ENCODE measurements around the gene ATRNL1. TPM values are rescaled to one million over a fixed set of nuclear protein-coding genes. Genes with fewer than 3 reads are reported as not detected.
A peak's percentile ranks its signal among the peaks of the same experiment; 100 is the strongest.

The ATRNL1 gene
- total and polyA plus RNA-seq, 2 experiments from 2014 or later: 4.8 to 29.7 TPM

DNA sequence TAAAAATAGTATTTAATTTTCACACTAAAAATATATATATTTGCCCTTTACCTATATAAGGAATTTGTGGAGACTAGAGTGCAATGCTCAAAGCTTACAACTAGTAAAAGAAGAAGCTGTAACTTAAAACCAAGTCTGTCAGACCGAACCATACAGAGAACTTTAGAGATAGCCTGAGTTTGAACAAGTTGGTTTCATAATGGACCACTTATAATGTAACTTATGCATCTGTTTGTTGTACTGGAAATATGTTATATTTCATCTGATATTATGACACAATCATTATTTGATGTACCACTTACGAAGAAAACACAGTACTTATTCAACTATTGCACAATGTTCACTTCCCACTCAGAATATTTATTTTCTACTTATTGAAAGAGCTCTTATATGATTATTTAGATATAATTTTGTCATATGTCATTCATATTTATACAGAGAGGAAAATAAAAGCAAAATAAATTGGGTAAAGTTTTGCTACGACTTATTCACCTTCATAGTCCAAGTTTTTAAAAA lies 462.8 kb downstream of the ATRNL1 start:
- Histone ChIP-seq H4K20me1 (replicated peaks; ENCODE audit: insufficient read depth) (no peaks in the 10 kb centered on the region), H3K27ac (ENCODE audit: low read depth) (no peak overlapping the region), H3K27me3 (ENCODE audit: insufficient read depth) (no peaks in the 10 kb centered on the region), H3K9me2 (ENCODE audit: insufficient read depth) (no peaks in the 10 kb centered on the region), H3K36me3 (ENCODE audit: insufficient read depth) (no peaks in the 10 kb centered on the region), H3F3A (replicated peaks; ENCODE audit: low read depth) (no peaks in the 10 kb centered on the region), H3K4me1 (ENCODE audit: insufficient read depth) (no peaks in the 10 kb centered on the region), H3K4me2 (no peak overlapping the region), H3K4me3 (no peak overlapping the region), H2AFZ (no peak overlapping the region), H3K79me2 (replicated peaks; ENCODE audit: insufficient read depth) (no peaks in the 10 kb centered on the region)
- no peak for DNase-seq (ENCODE audit: low spot score)
- no peaks in the 10 kb centered on the region for H3K36me3 Mint-ChIP-seq (ENCODE audit: low read depth)
- no peak overlapping the region for H3K27ac Mint-ChIP-seq
- peaks cover 5% of the 10 kb centered on the region; the same call in 2 of the 3 replicates for H3K4me1 Mint-ChIP-seq
- no peaks in the 10 kb centered on the region for H3K27me3 Mint-ChIP-seq (ENCODE audit: insufficient read depth, low read depth, poor library complexity)
- TF ChIP-seq POLR2AphosphoS5 (IDR thresholded peaks at IDR 0.05; ENCODE audit: low read depth) (no peak), STAT1 (IDR thresholded peaks at IDR 0.05; ENCODE audit: unreplicated experiment) (no peak), JUNB (IDR thresholded peaks at IDR 0.05; ENCODE audit: unreplicated experiment) (no peak), ZNF114 (CRISPR knock-in tag; IDR thresholded peaks at IDR 0.05) (no peak), ZNF331 (CRISPR knock-in tag; IDR thresholded peaks at IDR 0.05; ENCODE audit: low read depth) (no peak), CREB1 (CRISPR knock-in tag; IDR thresholded peaks at IDR 0.05; ENCODE audit: low read depth) (no peak), EZH2 (IDR thresholded peaks at IDR 0.05; ENCODE audit: low read depth, unreplicated experiment) (no peak), NANOG (IDR thresholded peaks at IDR 0.05; ENCODE audit: borderline replicate concordance) (no peak)
- TF ChIP-seq, protein P1, sequence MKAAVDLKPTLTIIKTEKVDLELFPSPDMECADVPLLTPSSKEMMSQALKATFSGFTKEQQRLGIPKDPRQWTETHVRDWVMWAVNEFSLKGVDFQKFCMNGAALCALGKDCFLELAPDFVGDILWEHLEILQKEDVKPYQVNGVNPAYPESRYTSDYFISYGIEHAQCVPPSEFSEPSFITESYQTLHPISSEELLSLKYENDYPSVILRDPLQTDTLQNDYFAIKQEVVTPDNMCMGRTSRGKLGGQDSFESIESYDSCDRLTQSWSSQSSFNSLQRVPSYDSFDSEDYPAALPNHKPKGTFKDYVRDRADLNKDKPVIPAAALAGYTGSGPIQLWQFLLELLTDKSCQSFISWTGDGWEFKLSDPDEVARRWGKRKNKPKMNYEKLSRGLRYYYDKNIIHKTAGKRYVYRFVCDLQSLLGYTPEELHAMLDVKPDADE (IDR thresholded peaks at IDR 0.05): no peak
- ATAC-seq: no peak
- no peaks in the 10 kb centered on the region for H3K9me3 Mint-ChIP-seq
- H3K4me3 Mint-ChIP-seq: no peak overlapping the region

DNA sequence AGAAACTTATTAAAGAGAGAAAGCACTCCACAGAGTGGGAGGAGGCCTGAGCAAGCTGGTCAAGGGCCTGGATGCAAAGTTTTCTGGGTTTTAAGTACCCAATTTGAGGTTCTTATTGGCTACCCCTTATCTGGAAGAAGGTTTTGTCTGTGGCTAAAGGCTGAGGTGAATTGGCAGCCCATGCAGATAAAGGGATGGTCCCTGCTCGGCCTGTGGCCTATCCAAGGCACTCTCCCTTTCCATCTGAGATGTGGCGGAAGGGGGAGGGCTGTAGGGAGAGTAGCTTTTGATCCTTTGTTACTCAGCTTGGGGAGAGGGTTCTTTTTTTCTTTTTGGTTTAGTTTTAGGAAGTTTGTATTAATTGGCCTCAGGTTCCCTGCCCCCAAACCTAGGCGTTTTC lies 465.1 kb downstream of the ATRNL1 start:
- H3K9me3 Mint-ChIP-seq: no peaks in the 10 kb centered on the region
- peak; percentile 57 for DNase-seq (ENCODE audit: low spot score)
- no peaks in the 10 kb centered on the region for H3K79me2 ChIP-seq (replicated peaks; ENCODE audit: insufficient read depth)
- no peak for TF ChIP-seq JUNB (IDR thresholded peaks at IDR 0.05; ENCODE audit: unreplicated experiment)
- TF ChIP-seq, protein P2, sequence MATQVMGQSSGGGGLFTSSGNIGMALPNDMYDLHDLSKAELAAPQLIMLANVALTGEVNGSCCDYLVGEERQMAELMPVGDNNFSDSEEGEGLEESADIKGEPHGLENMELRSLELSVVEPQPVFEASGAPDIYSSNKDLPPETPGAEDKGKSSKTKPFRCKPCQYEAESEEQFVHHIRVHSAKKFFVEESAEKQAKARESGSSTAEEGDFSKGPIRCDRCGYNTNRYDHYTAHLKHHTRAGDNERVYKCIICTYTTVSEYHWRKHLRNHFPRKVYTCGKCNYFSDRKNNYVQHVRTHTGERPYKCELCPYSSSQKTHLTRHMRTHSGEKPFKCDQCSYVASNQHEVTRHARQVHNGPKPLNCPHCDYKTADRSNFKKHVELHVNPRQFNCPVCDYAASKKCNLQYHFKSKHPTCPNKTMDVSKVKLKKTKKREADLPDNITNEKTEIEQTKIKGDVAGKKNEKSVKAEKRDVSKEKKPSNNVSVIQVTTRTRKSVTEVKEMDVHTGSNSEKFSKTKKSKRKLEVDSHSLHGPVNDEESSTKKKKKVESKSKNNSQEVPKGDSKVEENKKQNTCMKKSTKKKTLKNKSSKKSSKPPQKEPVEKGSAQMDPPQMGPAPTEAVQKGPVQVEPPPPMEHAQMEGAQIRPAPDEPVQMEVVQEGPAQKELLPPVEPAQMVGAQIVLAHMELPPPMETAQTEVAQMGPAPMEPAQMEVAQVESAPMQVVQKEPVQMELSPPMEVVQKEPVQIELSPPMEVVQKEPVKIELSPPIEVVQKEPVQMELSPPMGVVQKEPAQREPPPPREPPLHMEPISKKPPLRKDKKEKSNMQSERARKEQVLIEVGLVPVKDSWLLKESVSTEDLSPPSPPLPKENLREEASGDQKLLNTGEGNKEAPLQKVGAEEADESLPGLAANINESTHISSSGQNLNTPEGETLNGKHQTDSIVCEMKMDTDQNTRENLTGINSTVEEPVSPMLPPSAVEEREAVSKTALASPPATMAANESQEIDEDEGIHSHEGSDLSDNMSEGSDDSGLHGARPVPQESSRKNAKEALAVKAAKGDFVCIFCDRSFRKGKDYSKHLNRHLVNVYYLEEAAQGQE (IDR thresholded peaks at IDR 0.05; ENCODE audit: unreplicated experiment): no peak
- no peak for TF ChIP-seq ZNF331 (CRISPR knock-in tag; IDR thresholded peaks at IDR 0.05; ENCODE audit: low read depth)
- TF ChIP-seq, protein P3, sequence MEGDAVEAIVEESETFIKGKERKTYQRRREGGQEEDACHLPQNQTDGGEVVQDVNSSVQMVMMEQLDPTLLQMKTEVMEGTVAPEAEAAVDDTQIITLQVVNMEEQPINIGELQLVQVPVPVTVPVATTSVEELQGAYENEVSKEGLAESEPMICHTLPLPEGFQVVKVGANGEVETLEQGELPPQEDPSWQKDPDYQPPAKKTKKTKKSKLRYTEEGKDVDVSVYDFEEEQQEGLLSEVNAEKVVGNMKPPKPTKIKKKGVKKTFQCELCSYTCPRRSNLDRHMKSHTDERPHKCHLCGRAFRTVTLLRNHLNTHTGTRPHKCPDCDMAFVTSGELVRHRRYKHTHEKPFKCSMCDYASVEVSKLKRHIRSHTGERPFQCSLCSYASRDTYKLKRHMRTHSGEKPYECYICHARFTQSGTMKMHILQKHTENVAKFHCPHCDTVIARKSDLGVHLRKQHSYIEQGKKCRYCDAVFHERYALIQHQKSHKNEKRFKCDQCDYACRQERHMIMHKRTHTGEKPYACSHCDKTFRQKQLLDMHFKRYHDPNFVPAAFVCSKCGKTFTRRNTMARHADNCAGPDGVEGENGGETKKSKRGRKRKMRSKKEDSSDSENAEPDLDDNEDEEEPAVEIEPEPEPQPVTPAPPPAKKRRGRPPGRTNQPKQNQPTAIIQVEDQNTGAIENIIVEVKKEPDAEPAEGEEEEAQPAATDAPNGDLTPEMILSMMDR (conservative IDR thresholded peaks at IDR 0.05; ENCODE audit: low read depth in 2 of 2): no peak
- no peak for TF ChIP-seq POLR2AphosphoS5 (IDR thresholded peaks at IDR 0.05; ENCODE audit: low read depth)

More for the DNA sequence above, 465.1 kb downstream of the ATRNL1 start:
- H3K36me3 Mint-ChIP-seq (ENCODE audit: low read depth): no peaks in the 10 kb centered on the region
- no peak overlapping the region for H3K4me3 Mint-ChIP-seq
- peaks cover 8% of the 10 kb centered on the region; the same call in 2 of the 3 replicates for H3K4me1 Mint-ChIP-seq
- Histone ChIP-seq H3K27ac (ENCODE audit: low read depth) (no peak overlapping the region), H3K9me2 (ENCODE audit: insufficient read depth) (no peaks in the 10 kb centered on the region), H3K4me3 (no peak overlapping the region), H3K4me1 (ENCODE audit: insufficient read depth) (no peaks in the 10 kb centered on the region), H3F3A (replicated peaks; ENCODE audit: low read depth) (no peaks in the 10 kb centered on the region), H3K4me2 (no peak overlapping the region), H2AFZ (peak overlapping the region; percentile 45), H4K20me1 (replicated peaks; ENCODE audit: insufficient read depth) (no peaks in the 10 kb centered on the region), H3K36me3 (ENCODE audit: insufficient read depth) (no peaks in the 10 kb centered on the region), H3K27me3 (ENCODE audit: insufficient read depth) (no peaks in the 10 kb centered on the region)
- peak; percentile 92 for ATAC-seq
- no peak overlapping the region for H3K27ac Mint-ChIP-seq
- H3K27me3 Mint-ChIP-seq (ENCODE audit: insufficient read depth, low read depth, poor library complexity): no peaks in the 10 kb centered on the region

Measured in GM23338 (cell line).